Measurements from ENCODE around the gene TLE1. TPM values are rescaled to one million over a fixed set of nuclear protein-coding genes. Genes with fewer than 3 reads are reported as not detected.

The TLE1 gene
- total RNA-seq, 1 experiment from 2014 or later = 17.3 TPM

- Histone ChIP-seq H3K79me2 (ENCODE audit: insufficient read depth, low read length) (no peaks in the 10 kb centered on the region), H3K9me3 (ENCODE audit: control insufficient read depth in 1 of 2, insufficient read depth in 1 of 2, low read depth in 1 of 2, low read length in 2 of 2) (no peaks in the 10 kb centered on the region), H3K4me1 (ENCODE audit: control insufficient read depth in 1 of 2, insufficient read depth in 2 of 2, low read length in 2 of 2) (no peaks in the 10 kb centered on the region), H3K4me2 (ENCODE audit: low read length) (no peak overlapping the region), H3K4me3 (replicated peaks in 1 of 2; ENCODE audit: low read depth in 1 of 2, low read length in 2 of 2) (no peak overlapping the region), H3K27ac (ENCODE audit: low read depth, low read length) (no peak overlapping the region), H4K20me1 (ENCODE audit: insufficient read depth) (no peaks in the 10 kb centered on the region), H3K9ac (ENCODE audit: low read length) (no peak overlapping the region), H3K27me3 (ENCODE audit: insufficient read depth, low read length) (no peaks in the 10 kb centered on the region), H2AFZ (ENCODE audit: low read depth, low read length, poor library complexity, severe bottlenecking) (no peak overlapping the region), H3K9me2 (ENCODE audit: insufficient read depth) (no peaks in the 10 kb centered on the region), H3K36me3 (ENCODE audit: control insufficient read depth in 1 of 2, insufficient read depth in 2 of 2, low read length in 2 of 2) (no peaks in the 10 kb centered on the region)
- no peak for TF ChIP-seq ZNF274 (IDR thresholded peaks at IDR 0.05; ENCODE audit: low read depth, low read length)
- no peak for TF ChIP-seq CBX3 (IDR thresholded peaks at IDR 0.05; ENCODE audit: low read depth)
- TF ChIP-seq RAD21 (IDR thresholded peaks at IDR 0.05; ENCODE audit: low read depth) = no peak
- TF ChIP-seq SIN3A (IDR thresholded peaks at IDR 0.05; ENCODE audit: low read depth) = no peak
- no peak for TF ChIP-seq POLR2A (IDR thresholded peaks at IDR 0.05; ENCODE audit: borderline replicate concordance, extremely low read depth, insufficient read depth, insufficient read length)
- TF ChIP-seq ELF1 (IDR thresholded peaks at IDR 0.05; ENCODE audit: borderline replicate concordance, low read depth) = no peak
- no peak for TF ChIP-seq ATF3 (IDR thresholded peaks at IDR 0.05)
- TF ChIP-seq EZH2 (IDR thresholded peaks at IDR 0.05) = no peak
- intact Hi-C loops (cut with micrococcal nuclease) = no loop called here
- no TSS peak for BruUV-seq (replicated peaks)
- DNase-seq (ENCODE audit: low read depth, low spot score) = no peak
- ChIA-PET CTCF (no interaction called here), POLR2A (no interaction called here), RAD21 (ENCODE audit: low non-redundant PET in 1 of 2, low total read pairs in 2 of 2, uncharacterized antibody in 2 of 2, unreplicated experiment in 2 of 2) (no interaction called here)
- ATAC-seq = no peak
Measured at GRCh38 chr9:81600631-81601030, 88.7 kb downstream of the TLE1 start.

- H3K9me2 ChIP-seq (ENCODE audit: insufficient read depth) = no peaks in the 10 kb centered on the region
- no TSS peak for BruUV-seq (replicated peaks)
- no peaks in the 10 kb centered on the region for H3K9me3 ChIP-seq (ENCODE audit: control insufficient read depth in 1 of 2, insufficient read depth in 1 of 2, low read depth in 1 of 2, low read length in 2 of 2)
- H3K27me3 ChIP-seq (ENCODE audit: insufficient read depth, low read length) = no peaks in the 10 kb centered on the region
- POLR2A ChIA-PET = no interaction called here
- H3K4me2 ChIP-seq (ENCODE audit: low read length) = no peak overlapping the region
- intact Hi-C loops (cut with micrococcal nuclease) = no loop called here
- RAD21 ChIA-PET (ENCODE audit: low non-redundant PET in 1 of 2, low total read pairs in 2 of 2, uncharacterized antibody in 2 of 2, unreplicated experiment in 2 of 2) = no interaction called here
- no peak overlapping the region for H3K4me3 ChIP-seq (replicated peaks in 1 of 2; ENCODE audit: low read depth in 1 of 2, low read length in 2 of 2)
- no peak overlapping the region for H3K27ac ChIP-seq (ENCODE audit: low read depth, low read length)
- H4K20me1 ChIP-seq (ENCODE audit: insufficient read depth) = no peaks in the 10 kb centered on the region
- CTCF ChIA-PET = no interaction called here
- H3K4me1 ChIP-seq (ENCODE audit: control insufficient read depth in 1 of 2, insufficient read depth in 2 of 2, low read length in 2 of 2) = no peaks in the 10 kb centered on the region
- ATAC-seq (no peak), DNase-seq (ENCODE audit: low read depth, low spot score) (no peak)
- H2AFZ ChIP-seq (ENCODE audit: low read depth, low read length, poor library complexity, severe bottlenecking) = no peak overlapping the region
- H3K36me3 ChIP-seq (ENCODE audit: control insufficient read depth in 1 of 2, insufficient read depth in 2 of 2, low read length in 2 of 2) = no peaks in the 10 kb centered on the region
- TF ChIP-seq CBX3 (IDR thresholded peaks at IDR 0.05; ENCODE audit: low read depth) = no peak
- no peak for TF ChIP-seq JUND (IDR thresholded peaks at IDR 0.05)
- no peak for TF ChIP-seq RAD21 (IDR thresholded peaks at IDR 0.05; ENCODE audit: low read depth)
- no peak for TF ChIP-seq ZNF274 (IDR thresholded peaks at IDR 0.05; ENCODE audit: low read depth, low read length)
- TF ChIP-seq SIN3A (IDR thresholded peaks at IDR 0.05; ENCODE audit: low read depth) = no peak
- no peak for TF ChIP-seq SP1 (IDR thresholded peaks at IDR 0.05; ENCODE audit: low read depth)
- no peak for TF ChIP-seq EGR1 (IDR thresholded peaks at IDR 0.05; ENCODE audit: low read depth)
- TF ChIP-seq ELF1 (IDR thresholded peaks at IDR 0.05; ENCODE audit: borderline replicate concordance, low read depth) = no peak
- TF ChIP-seq CEBPB (IDR thresholded peaks at IDR 0.05; ENCODE audit: low read depth) = no peak
- no peaks in the 10 kb centered on the region for H3K79me2 ChIP-seq (ENCODE audit: insufficient read depth, low read length)
- H3K9ac ChIP-seq (ENCODE audit: low read length) = no peak overlapping the region
Measured at GRCh38 chr9:81599837-81600236, 89.5 kb downstream of the TLE1 start.

All from HCT116 (cell line).